Activated CD4-positive, alpha-beta T cell treated with anti-CD3 and anti-CD28 coated beads, Interleukin-2, amount 50 U/mL, for 48 hours (primary cell): ENCODE results near the gene TBX10.
"Not testable (repeated sequence)": the region's sequence is repeated elsewhere in the genome, so short reads cannot be mapped to it uniquely, and the experiment has no call there.

Experiments
- DNase-seq, 2 experiments: peaks; one replicate each; pipeline ENCODE4 v3.0.0-alpha.2; 2020

TBX10 gene

DNA sequence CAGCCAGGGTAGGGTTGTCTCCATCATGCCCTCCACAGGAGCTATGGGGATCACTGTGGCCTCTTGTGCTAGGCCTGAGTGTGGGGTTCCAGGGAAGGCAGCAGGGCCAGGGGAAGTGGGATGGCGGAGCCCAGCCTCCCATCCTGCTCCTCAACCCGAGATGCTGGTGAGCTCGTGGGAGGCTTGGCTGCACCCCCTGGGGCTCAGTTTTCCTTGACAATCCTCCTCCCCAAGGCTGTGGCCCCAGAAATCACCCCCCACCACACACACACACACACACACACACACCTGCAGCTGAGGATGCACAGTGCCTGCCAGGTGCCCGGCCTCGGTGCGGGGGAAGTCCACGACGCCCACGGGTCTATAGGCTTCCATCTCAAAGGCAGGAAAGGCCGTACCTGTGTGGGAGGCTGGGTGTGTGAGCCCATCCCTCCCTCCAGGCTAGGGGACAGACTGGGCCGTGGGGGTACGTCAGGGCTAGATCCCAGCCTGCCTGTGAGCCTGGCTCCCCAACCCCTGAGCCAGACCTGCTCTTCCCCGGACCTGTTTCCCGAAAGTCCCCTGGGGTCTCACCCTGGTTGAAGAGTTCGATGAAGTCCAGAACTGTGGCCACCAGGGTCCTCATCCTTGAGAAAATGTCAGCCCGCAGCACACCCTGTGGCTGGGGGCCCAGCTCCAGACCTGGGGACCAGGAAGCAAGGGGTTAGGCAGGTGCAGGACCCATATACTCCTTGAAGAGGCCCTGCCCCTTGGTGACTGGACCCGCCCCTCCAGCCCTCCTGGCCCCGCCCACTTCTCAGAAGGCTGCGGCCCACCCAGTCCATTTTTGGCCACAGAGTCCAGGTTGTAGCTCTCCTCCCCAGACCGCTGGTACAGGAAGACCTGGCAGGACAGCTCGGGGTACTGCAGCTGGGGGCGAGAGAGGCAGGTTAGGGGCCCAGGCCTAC is 5.2 kb upstream of the TBX10 start:
- DNase-seq: no peak

GRCh38 chr11:67644042-67644441 is 4.5 kb upstream of the TBX10 start:
- DNase-seq: no peak

- no peak for DNase-seq
Measured at GRCh38 chr11:67642173-67643120, 2.9 kb upstream of the TBX10 start.

- no peak for DNase-seq
Measured at GRCh38 chr11:67641338-67642172, 2.0 kb upstream of the TBX10 start.

GRCh38 chr11:67640758-67641337 is 1.3 kb upstream of the TBX10 start:
- DNase-seq: no peak

- peak; percentile 69 to 73 for DNase-seq
Measured at GRCh38 chr11:67640021-67640757, 626 bp upstream of the TBX10 start.

GRCh38 chr11:67638535-67639437 is 777 bp downstream of the TBX10 start:
- no peak for DNase-seq

DNA sequence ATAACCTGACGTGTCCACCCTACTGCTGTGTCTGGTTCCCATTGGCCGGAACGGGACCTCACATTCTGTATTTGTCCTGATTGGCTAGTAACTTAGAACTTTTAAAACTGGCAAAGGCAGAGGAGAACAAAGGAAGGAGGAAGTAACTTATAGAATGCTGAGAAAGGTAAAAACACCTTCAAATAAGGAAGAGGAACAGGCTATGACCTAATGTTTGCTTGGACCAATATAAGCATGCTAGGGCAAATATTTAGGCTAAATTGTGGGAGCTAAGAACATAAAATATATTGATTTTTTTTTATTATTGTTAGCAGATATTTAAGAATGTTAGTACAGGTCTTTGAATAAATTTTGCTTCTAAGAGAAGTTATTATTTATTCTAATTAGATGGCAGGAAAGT is 2.1 kb downstream of the TBX10 start:
- DNase-seq: not testable (repeated sequence)

- no peak for DNase-seq
Measured at GRCh38 chr11:67636962-67637361, 2.6 kb downstream of the TBX10 start.

DNA sequence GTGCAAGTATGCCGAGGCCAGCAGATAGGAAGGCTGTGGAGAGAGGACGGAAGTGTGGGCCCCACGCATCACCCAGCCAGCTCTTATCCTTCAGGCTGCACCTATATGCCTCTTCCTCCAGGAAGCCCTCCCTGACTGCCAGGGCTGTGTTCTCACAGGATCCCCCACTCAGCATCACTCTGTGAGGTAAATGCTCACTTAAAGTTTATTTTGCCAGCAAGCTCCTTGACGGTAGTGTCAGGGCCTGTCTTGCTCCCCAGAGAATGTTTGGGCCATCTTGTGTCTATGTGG is 4.4 kb downstream of the TBX10 start:
- no peak for DNase-seq

- DNase-seq: no peak
Measured at GRCh38 chr11:67634366-67635230, 5.0 kb downstream of the TBX10 start.

- no peak for DNase-seq
Measured at GRCh38 chr11:67633758-67634365, 5.7 kb downstream of the TBX10 start.

- no peak for DNase-seq
Measured at GRCh38 chr11:67632982-67633755, 6.4 kb downstream of the TBX10 start.

DNA sequence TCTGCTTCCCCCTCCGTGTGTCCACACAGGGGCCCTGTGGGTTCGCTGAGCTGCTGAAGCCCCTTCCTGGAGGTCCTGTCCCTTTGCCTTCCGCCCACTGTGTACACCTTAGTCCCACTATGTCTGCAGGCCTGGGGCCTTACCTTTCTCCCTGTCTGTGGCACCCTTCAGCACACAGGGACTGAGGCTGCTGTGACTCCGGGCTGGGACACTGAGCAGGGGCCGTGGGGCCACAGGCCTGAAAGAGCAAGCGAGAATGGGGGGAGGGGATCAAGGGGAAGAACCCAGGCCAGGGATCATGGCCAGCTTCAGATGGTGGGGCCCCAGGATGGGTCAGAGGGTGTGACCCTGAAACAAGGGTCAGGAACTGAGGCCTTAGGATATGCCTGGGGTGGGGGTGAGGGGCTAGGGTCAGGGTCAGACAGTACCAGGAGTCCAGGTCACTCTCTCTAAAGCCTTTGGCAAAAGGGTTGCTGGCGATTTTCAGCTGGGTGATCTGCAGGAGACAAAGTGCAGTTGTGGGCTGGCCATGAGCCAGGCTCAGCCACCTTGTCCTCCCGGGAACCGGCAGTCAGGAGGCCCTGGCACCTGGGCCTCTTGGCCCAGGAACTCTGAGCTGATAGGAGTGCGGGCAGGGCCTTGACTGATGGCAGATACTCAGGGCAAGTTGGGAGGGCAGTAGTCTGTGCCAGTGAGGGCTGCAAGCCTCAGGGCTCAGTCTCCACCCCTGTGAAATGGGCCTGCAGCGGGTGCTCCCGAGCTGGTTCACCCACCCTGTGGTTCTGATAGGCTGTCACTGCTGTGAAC is 7.2 kb downstream of the TBX10 start:
- no peak for DNase-seq

DNA sequence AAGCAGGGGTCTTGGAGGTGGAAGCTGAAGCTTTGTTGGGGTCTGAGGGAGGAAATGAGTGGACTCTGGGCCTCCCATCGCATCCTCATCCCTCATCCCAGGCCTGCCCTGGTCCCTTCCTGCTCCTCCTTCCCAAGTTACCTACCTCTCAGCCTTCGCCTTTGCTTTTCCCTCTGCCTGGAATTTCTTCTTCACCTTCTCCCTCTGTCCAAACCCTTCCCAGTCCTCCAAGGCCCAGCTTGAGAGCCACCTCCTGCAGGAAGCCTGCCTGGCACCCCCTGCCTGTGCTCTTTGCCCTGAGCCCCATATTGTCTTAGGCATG is 7.7 kb downstream of the TBX10 start:
- no peak for DNase-seq

- DNase-seq: no peak
Measured at GRCh38 chr11:67631411-67631810, 8.2 kb downstream of the TBX10 start.

GRCh38 chr11:67630943-67631331 is 8.6 kb downstream of the TBX10 start:
- DNase-seq: no peak
